ENCODE data around the gene AGAP1. TPM values are rescaled to one million over a fixed set of nuclear protein-coding genes. Genes with fewer than 3 reads are reported as not detected.

Gene AGAP1
- total RNA-seq, 1 donor from 2014 or later, result 44.7 TPM

DNA sequence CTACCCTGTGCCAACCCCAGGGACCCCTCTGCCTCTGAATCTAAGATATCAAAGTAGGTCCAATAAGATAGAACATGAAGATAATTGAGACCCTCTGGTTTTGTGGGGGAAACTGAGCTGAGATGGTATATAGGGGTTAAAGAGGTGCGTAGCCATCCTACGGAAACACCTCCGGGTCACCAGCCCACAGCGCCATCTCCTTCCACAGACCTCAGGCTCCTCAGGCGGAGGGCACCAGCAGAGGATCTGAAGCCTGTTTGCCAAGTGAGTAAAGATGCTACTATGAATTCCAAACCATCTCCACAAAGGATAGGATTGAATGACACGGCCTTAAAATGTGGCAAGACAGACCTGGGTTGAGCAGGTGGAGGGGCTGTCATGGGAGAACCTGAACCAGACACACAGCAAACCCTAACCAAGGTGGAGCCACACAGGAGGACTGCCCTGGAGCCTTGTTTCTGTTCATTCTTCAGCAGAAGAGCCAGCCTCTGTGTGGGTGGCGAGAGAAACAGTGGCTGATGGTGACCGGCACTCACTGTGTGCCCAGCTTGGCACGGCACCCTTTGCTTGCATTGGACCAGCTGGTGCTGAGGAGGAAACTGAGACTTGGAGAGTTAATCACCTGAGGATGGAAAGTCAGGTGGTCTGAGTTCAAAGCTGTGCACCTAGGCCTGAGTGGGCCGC, 664.1 kb downstream of the AGAP1 start:
- no peak for DNase-seq (ENCODE audit: low spot score)

DNA sequence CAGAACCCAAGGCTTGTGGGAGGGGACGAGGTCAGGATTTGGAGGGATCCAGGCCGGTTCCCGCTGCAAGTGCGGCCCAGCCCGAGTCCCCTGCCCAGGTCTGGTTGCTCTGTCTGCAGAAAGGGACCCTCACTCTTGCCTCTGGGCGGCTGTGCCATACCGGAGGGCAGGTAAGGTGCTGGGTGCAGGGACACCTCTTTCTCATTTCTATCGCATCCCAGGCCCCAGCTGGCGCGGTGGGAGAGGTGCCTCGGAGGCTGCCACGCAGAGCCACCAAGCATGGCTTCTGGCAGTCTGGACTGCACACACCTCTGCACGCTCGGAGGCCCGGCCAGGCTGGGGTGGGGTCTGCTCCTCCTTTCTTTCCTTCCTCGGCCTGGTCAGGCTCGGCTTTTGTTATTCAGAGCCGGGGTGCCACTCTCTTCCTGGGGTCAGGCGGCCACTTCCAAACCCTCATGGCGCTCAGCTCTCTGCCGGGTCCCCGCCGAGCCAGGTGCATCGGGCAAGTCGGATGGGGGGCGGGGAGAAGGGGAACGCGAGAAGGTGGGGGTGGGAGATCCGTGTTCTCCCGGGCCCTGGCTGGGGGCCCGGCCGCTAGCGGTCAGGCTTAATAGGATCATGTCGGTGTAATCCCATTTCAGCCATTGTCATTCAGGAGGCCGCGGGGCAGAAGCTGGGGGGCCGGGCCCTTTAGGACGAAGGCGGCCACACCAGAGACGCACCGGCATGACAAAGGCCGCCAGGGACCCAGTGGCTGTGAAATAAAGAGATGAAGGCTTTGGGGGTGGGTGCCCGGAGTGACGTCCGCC, 665.3 kb downstream of the AGAP1 start:
- DNase-seq (ENCODE audit: low spot score), result no peak

DNA sequence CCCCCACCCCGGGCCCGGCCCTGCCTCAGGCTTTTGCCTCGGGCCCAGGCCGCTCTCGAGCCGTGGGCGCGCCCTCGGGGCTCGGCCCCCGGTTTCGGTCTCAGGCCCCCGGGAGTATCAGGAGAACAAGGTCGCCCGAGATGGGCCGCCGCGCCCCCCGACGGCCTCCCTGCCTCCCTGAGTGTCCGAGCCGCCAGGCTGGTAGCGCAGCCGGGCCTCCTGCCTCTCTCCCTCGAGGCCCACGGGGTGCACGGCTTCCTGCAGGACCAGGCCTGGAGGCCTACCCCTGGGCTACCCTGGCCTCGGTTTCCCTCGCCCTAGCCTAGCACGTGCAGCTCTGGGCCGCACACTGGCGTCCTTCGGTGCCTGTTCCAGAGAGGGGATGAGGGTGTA, 665.9 kb downstream of the AGAP1 start:
- no peak for DNase-seq (ENCODE audit: low spot score)

DNA sequence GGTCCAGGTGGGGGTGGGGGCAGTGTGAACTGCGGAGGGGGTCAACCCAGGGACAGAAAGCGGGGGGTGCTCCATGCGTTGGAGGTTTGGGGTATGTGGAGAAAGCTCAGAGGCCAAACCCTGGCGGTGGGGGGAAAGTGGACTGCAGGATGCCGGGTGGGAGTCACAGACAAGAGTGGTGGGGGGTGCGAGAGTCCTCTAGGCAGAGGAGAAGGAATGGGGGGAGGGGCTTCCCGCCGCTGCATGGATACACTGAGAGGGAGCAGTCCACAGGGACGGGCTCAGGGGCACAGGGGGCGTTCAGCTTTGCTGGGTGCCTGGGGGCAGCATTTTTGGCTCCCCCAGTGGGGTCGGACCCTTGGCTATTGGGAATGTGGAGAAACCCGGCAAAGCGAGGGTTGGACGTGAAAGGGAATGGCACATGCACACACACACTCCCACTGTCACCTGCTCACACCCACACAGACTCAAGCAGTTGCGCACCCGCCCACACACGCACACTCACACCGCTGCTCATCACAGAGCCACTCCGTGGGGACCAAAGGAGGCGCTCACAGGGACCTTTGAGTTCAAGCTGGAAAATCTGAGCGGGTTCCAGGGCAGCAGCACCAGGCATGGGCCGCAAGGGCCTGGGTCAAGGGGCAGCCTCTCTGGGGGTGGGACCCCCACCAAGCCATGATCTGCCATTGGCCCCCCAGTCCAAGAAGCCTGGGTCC, 666.7 kb downstream of the AGAP1 start:
- no peak for DNase-seq (ENCODE audit: low spot score)

DNA sequence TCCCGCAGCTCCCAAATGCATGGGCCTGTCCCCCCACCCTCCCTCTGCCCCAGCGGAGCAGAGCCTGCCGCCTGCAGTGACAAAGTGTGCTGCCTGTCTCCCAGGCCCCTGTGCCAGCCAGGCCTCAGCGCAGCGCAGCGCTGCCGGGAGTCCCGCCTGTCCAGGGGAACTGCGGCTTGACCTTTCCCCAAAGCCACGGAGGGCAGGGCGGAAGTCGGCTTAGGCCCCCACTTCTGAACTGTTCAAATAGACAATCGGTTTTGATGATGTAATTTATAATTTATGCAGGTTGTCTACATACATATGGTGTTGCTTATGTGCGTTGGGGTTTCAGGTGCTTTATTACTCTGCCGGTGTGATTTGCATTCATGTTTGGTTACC, 667.2 kb downstream of the AGAP1 start:
- no peak for DNase-seq (ENCODE audit: low spot score)

DNA sequence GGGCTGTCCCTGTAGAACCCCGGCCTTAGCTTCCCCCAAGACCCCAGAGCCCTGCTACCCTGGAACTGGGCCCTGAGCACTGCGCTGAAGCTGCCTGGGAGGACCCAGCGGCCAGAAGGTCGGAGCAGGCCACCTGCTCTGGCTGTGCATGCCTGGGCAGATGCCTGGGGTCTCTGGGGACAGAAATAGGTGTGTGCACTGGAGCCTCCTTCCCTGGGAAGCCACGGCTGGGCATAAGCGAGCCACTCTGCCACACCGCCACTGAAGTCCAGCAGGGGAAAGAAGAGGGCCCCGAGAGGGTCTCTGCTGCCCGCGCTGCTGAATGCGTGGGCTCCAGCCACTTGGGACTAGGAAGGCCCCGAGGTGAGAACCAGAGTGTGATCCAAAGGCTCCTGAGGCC, 667.7 kb downstream of the AGAP1 start:
- DNase-seq (ENCODE audit: low spot score), result no peak

DNA sequence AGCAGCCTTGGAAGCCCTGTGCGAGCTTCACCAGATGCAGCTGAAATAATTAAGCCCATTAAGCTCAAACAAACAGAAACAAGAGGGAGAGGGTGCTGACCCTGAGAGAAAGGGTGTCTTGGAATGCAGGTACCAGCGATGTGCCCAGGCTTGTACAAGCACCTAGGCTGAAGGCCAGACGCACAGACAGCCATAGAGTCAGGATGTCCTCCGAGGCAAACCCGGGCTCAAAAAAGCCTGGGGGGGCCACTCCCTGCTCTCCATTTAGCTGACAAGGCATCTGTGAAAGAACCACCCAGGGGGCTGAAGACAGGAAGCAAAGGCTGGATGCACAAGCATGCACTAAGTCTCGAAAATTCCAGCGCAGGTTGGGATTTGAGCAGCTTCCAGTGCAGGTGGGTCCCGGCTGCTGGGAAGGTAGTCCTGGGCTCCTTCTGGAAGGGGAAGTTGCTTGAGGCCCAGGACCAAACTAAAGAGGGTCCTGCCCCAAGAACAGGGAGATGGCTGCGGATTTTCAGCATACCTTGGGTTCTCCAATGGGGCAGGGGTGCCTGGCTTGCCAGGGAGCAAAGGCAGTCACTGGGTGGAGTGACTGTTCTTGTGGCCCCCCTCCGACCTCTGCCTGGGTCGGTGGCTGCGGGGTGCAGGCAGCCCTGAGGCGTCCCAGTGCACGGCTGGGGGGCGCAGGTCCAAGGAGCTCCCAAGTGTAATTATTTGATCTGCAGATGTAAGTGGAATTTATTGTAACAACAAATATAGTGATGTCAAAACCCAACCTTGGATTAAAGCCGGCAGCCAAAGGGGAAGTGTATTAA, 668.4 kb downstream of the AGAP1 start:
- DNase-seq (ENCODE audit: low spot score), result no peak

DNA sequence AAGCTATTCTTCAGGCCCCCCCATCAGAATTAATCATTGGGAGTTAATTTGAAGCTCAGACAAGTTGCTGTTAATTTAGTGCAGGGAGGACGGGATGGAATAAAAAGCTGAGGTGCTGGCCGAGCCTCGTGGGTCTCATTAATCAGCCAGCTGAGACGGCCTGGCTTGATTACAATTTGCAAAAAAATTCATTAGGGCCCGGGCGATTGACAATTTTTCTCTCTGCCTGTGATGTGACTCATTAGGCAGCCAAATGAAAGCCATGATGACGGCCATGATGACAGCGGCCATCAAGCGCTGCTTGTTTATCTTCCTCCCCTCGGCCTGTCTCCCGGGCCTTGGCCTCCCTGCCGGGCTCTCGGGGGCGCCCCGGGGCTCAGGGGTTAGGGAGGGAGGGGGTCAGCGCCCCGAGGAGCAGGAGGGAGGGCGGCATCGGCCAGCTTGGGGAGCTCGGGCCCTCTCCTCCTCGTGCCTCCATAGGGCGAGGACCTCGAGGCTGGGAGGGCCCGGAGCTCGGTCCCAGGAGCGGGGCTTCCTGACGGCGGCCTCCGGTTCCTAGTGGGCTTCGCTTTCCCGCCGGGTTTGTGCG, 669.1 kb downstream of the AGAP1 start:
- no peak for DNase-seq (ENCODE audit: low spot score)

DNA sequence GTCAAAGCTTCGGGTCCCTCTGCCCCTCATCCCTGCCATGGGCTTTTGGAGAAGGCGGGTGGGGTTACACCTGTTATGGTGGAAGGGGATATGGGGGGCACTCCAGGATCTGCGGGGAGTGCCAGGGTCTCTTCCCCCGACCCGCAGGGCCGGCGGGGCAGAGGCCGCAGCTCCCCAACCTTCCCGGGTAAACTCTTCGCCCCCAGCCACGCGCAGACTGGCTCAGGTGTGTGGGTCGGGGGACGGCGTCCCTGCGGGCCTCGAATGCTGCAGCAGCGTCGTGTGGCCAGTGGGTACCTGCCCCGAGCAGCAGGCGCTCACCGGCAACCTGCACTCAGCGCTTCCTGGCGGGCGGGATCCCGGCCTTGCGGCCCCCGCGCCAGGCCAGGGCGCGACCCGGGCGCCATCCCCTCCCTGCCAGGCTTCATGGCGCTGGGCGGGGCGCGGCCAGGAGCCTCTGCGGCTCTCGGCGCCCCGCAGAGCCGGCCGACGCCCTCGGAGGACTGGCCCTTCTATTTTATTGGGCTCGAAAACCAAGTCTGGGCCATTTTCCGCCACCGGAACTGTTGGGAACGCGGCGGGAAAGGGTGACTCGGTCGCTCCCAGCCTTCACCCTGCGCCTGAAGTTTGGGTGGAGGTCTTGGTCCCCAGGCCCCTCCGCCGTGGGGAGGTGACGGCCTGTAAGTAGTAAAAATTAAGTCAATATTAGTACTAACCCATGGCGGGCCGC, 669.8 kb downstream of the AGAP1 start:
- no peak for DNase-seq (ENCODE audit: low spot score)

DNA sequence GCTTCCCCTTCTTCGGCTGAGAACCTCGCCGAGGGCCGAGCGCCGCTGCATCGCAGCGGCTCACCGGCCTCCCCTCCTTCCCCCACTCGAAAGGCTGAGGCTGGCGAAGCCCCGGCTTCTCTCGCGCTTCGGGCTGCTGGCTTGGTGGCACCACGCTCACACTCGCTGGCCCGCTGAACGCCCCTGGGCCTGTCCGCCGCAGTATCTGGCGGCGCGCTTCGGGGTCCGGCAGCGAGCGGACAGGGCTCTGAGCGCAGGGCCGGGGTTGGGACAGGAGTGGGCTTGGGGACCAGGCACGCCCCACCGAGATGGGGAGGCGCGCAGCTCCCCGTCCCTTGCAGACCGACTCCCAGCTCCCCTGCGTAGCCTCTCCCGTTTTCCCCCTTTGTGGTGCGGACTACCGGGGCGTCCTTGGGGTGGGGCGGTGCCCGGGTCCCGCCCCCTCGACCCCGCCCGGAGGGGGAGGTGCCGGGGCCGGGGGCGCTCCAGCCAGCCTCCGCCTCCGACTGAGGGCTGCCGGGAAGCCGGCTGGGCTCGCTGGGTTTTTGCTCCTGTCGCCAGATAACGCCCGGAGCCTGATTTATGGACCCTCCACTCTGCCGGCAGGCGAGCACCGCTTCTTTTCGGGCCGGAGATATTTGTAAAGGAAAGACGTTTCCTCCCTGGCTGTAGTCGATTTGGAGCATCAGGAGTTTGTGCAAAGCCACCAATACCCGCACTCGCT, 670.5 kb downstream of the AGAP1 start:
- no peak for DNase-seq (ENCODE audit: low spot score)

DNA sequence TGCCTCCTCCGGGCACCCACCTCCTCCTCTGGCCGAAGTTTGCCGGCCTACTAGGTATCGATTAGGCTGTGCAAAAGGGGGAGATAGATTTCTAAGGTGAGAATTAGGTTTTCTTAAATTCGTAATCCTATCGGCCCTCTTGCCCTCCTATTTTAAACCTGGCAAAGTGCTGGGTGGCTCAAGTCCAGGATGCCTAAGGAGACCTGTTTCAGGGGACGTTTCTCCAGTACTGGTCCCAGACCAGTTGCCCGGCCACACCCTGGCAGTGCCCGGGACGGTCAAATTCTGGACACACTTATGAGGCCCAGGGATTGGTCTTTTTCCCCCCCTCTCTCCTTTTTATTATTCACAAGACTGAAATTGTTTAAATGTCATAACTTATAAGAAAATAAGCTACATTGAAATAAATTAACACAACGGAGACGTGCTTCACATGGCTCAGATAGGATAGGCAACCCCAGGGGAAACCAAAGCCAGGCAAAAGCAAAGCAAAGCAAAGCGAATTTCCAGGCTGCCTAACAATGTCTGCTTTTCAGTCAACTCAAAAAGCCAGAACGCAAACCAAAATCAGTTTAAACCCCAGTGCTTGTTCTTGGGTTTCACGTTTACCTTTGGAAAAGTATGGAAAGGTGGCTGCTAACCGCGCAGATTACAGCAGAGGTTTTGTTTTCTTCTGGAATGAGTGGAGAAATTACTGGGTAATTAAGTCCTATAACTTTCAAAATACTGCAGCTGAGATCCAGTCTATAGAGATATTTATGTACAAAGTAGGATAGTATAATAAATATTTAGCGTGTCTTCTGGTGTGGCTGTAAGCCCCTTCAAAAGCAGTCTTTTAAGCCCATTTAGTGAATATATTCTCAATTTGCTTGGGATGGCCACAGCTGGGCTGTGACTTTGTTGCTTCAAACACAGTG, 671.3 kb downstream of the AGAP1 start:
- DNase-seq (ENCODE audit: low spot score), result no peak

DNA sequence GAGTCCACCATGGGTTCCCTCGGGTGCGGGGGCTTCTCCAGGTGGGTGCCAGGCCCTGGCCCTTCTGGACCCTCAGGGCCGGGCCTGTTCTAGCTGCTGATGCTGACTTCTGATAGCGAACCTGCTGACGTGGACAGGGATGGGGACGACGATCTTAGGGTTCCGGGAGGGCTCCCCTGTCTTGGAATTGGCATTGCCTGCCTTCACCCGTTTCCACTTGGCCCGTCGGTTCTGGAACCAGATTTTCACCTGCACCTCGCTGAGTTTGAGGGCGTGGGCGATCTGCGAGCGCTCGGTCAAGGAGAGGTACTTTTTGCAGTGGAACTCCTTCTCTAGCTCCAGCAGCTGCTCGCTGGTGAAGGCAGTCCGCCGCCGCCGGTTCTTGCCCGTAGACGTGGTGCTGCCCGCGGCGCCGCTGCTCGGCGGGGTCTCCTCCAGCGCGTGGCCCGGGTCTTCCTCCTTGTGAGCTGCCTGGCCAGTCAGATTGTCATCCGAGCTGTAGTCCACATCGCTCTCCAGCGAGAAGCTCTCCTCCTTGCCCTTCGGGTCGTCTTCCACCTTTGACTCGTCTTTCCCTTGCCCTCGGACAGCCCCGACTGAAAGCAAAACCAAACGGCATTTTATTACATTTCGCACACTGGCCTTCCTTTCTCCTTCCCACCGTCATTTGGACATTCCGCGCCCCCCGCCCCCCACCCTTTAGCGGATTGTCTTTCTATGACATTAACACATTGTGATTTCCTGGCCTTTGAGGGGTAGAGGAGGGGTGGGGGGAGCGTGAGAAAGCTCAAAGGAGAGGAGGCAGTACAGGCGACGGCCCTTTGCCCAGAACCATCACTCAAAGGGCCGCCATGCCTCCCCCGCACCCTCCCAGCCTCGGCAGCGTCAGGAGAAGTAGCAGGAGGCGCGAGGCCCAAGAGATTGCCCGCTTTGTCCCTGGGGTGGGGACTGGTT, 672.3 kb downstream of the AGAP1 start:
- no peak for DNase-seq (ENCODE audit: low spot score)

DNA sequence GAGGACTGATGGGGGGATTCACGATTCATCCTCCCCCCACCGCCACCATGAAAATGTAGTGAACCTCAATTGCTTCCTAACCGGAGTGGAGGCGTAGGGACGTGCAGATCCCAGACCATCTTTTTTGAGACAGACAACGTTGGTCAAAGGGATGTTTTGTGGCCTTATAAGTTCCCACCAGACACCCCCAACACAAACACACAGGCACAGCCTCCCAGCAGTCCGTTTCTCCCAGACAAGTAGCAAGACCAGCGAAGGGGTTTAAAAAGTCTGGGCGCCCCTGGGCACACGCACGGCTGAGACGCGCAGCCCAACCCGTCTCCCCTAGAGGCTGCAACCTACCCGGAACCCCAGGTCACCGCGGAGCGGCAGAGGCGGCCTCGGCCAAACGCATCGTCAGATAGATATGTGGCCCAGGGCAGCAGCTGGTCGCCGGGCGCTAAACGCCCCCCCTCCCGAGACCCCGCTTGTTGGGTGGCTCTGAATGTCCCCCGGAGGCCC, 673.0 kb downstream of the AGAP1 start:
- no peak for DNase-seq (ENCODE audit: low spot score)

DNA sequence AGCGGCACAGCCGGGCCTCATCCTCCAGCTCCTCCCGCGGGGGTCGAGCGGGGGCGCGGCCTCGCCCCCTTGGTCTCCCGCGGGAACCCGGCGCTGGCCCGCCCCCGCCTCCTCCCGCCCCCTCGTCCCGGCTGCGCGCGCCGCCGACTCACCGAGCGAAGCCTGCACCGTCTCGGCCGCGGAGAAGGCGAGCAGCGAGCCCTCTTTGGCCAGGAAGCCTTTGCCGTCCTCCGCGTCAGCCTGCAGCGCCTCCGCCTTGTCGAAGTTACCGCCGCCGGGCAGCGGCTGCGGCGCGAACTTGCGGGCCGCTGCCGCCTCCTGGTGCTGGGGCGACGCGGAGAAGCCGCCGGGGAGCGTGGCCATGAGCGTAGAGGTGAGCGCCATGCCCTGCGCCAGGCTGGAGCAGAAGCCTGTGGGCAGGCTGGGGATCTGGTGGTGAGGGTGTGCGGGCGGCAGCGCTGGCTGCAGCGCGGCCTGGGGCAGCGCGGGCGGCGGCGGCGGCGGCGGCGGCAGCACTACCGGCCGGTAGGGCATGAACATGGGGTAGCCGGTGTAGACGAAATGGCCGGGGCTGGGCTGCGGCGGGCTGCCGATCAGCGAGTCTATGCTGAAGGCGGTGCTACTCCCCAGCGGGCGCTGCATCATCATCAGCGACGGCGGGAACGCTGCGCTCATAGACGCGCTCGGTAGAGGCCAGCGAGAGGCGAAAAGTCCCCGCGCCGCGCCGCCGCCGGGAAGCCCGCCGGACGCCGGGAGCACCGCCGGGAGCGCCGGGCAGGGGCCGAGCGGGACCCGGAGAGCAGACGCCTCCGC, 673.7 kb downstream of the AGAP1 start:
- no peak for DNase-seq (ENCODE audit: low spot score)

DNA sequence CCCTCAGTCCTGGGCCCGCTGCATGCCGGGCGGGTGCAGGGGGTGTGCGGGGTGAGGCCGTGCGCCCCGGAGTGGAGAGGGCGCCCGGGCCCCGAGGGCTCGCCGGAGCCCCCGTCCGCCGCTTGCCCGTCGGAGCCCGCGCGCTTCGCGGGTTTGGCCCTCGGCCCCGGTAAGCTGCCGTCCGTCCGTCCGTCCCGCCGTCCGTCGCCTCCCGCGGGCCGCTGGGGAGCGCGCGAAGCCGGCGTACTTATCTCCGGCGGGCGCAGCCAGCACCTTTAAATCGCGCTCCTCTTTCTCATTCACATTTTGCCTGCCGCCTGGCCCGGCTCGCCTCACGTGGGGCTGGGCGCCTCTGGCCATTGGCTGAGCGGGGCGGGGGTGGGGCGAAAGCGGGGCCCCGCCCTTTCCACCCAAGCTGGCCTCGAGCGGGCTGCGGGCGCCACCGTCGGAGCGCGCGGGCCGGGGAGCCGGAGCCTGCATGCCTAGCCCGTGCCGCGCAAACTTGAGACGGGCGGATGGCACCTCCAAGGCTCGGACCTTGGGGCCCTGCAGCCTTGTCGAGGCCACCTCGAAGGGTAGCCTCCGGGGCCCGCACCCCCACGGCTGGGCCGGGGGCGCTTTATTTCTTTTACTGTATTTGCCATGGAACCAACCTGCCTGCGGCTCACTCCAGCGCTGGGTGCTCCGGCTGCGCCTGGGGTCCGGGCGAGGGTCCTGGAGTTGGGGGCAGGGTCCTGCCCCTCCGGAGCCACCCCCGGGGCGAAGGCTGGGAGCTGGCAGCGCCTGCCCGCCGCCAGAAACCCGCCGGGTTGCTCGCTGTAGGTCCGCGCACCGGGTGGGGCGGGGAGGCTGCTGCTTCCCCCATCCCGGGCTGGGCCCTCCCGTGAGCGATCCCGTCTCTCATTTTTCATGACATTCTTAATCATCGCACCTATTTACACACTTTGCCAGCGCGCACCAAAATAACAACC, 674.6 kb downstream of the AGAP1 start, which contains the start of gene GBX2:
GBX2 (minus strand) TSS at position 277 of the 971 bp plus-strand sequence. CDS start 415 bp downstream, outside the sequence.
- DNase-seq (ENCODE audit: low spot score), result no peak

Measured in mucosa of gallbladder (tissue), 1 donor.